Sigmoid colon (tissue), 7 donors: Measurements from ENCODE around the gene POTEJ. TPM values are rescaled to one million over a fixed set of nuclear protein-coding genes. Genes with fewer than 3 reads are reported as not detected.
"Not testable (repeated sequence)": the region's sequence is repeated elsewhere in the genome, so short reads cannot be mapped to it uniquely, and the experiment has no call there.

Experiments used
- DNase-seq: peaks from one replicate; pipeline ENCODE4 v3.0.0-alpha.2; 2019
- H3K27ac ChIP-seq, 4 donors: fragments of 200-600 bp; sonication (generic); one replicate each; pipeline ENCODE4 v1.5.1; 2016 to 2019; ENCODE audit warnings: mild to moderate bottlenecking in 1 of 4
- H3K27me3 ChIP-seq, 3 donors: fragments of 200-600 bp; sonication (generic); one replicate each; pipeline ENCODE4 v1.5.1; 2019; ENCODE audit warnings: mild to moderate bottlenecking in 1 of 3
- H3K36me3 ChIP-seq, 4 donors: fragments of 200-600 bp; sonication (generic); one replicate each; pipeline ENCODE4 v1.5.1; 2016 to 2019
- H3K4me1 ChIP-seq, 4 donors: fragments of 200-600 bp; sonication (generic); one replicate each; pipeline ENCODE4 v1.5.1; 2017 to 2019
- H3K4me3 ChIP-seq, 4 donors: fragments of 200-600 bp; sonication (generic); one replicate each; pipeline ENCODE4 v1.5.1; 2017 to 2019; ENCODE audit warnings: mild to moderate bottlenecking in 2 of 4, moderate library complexity in 1 of 4
- H3K9me3 ChIP-seq, 4 donors: fragments of 200-600 bp in 3 of 4; sonication (generic) in 3 of 4; one replicate each; pipeline versions ENCODE4 v1.5.1 to v1.6.1; 2013 to 2019
- WGBS, 2 donors: extraction: QIAGEN DNeasy Blood & Tissue Kit; methylation state at CpG; one replicate each; pipeline ENCODE4 v1.1.7; 2013; 5-methylcytosine and 5-hydroxymethylcytosine counted together
- intact Hi-C: fragments of 100-400 bp; cut with DNase I; formaldehyde crosslinking; loops from one replicate; pipeline ENCODE4 v1.15.1; 2023
- polyA plus RNA-seq, 3 donors: library from polyadenylated mRNA; stranded (reverse); fragments of 200-250 nt; gene quantifications; one replicate each; pipeline ENCODE4 v1.2.3, GENCODE V29; 2013
- total RNA-seq, 4 donors: library from RNA; depleted of rRNA; stranded (reverse); fragments of >200 nt; gene quantifications; one replicate each; pipeline ENCODE4 v1.1.0, GENCODE V29; 2016
- donor health status: healthy with polysubstance abuse.
- donor health status: Bipolar disorder and iron deficiency.
- donor health status: healthy.

The POTEJ gene
- not detected for total RNA-seq
- under 1 TPM in 1 of 3 donors, not detected in 2; 0.01 TPM for polyA plus RNA-seq

- DNase-seq, H3K36me3 ChIP-seq, H3K4me3 ChIP-seq, H3K9me3 ChIP-seq, H3K27ac ChIP-seq, intact Hi-C loops, H3K4me1 ChIP-seq, H3K27me3 ChIP-seq: not testable (repeated sequence)
- 87% methylated on average over 4 of the region's 13 CpGs; no CpG with 5 or more reads in 1 of the 2 donors for WGBS, 2 donors
Measured at GRCh38 chr2:130611140-130611539, at the start of gene POTEJ. Gene POTEJ, plus strand, starts transcription at chr2:130611440. Its CDS starts 93 bp downstream, at chr2:130611533.

GRCh38 chr2:130566165-130566564, 45.1 kb upstream of the POTEJ start:
- H3K4me1 ChIP-seq, H3K36me3 ChIP-seq, H3K27me3 ChIP-seq, H3K9me3 ChIP-seq, H3K27ac ChIP-seq, intact Hi-C loops, DNase-seq, H3K4me3 ChIP-seq: not testable (repeated sequence)
- no CpG with 5 or more reads among the region's 4 CpGs for WGBS, 2 donors

- intact Hi-C loops, H3K27ac ChIP-seq, H3K9me3 ChIP-seq, H3K27me3 ChIP-seq, H3K4me3 ChIP-seq, H3K36me3 ChIP-seq, DNase-seq, H3K4me1 ChIP-seq: not testable (repeated sequence)
- WGBS, 2 donors = no CpG with 5 or more reads among the region's 3 CpGs
Measured at GRCh38 chr2:130571929-130572328, 39.3 kb upstream of the POTEJ start.

- H3K4me3 ChIP-seq, H3K27ac ChIP-seq, H3K9me3 ChIP-seq, H3K36me3 ChIP-seq, intact Hi-C loops, H3K4me1 ChIP-seq, H3K27me3 ChIP-seq: not testable (repeated sequence)
- DNase-seq = peak; percentile 26
- 82 to 91% methylated on average over 7 of the region's 13 CpGs for WGBS, 2 donors
Measured at GRCh38 chr2:130574230-130574629, 37.0 kb upstream of the POTEJ start.

DNA sequence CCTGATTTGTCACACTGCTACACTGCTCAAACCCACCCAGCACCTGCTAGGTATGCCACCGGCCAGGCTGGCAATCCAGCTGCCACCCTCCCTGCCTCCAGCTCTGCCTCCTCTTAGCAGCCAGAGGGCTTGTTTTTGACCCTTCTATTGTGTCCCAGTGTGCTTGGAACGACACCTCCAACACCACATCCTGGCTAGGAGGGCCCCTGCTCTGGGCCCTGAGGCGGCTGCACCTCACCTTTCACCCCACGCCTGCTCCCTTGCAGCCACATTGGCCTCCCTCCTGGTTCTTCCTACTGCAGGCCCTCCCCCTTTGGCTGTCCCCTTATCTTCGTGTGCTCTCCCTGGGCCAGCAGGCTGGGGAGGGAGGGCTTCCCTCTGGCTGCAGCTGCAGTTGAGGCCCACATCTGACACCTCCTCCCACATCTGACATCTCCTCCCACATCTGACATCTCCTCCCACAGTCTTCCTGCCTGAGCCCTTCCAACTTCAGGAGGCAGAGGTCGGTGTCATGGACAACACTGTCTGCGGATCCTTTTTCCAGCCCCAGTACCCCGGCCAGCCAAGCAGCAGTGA, 34.9 kb upstream of the POTEJ start:
- H3K27me3 ChIP-seq, H3K4me1 ChIP-seq, H3K9me3 ChIP-seq, DNase-seq, H3K36me3 ChIP-seq, H3K27ac ChIP-seq, intact Hi-C loops, H3K4me3 ChIP-seq: not testable (repeated sequence)
- no CpG with 5 or more reads among the region's 8 CpGs for whole genome bisulfite sequencing, 2 donors

DNA sequence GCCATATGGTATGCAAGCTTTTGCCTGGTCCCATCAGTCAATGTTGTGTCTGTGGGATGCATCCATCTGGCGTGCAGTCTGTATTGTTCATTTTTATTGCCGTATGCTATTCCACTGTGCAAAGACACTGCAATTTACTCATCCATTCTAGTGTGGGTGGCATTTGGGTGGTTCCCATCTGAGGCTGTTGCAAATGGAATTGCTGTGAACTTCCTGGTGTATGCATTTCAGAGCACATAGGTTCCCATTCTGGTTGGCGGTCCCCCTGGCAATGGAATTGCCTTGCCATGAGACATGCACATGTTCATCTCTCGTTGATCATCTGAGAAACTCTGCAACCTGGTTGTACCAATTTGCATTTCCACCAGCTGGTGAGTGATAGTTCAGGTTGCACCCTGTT, 33.7 kb upstream of the POTEJ start:
- H3K36me3 ChIP-seq, intact Hi-C loops: not testable (repeated sequence)

DNA sequence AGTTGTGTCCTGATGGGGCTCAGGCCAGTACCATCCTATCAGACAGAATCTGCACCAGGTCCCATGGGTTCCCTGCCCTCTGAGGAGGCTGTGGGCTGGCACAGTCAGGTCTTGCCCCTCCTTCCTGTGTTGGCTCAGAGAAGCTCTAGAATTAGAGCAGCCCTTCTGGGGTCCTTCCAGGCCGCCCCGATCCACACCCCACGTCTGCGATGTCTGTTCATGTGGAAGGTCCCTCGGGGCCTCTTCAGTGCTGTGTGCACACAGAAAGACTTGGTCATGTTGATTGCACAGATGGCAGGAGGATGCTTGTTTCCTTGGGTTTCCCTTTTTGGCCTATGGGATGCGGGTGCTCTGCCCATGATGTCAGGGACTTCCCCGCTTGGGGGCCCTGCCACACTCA, 32.1 kb upstream of the POTEJ start:
- WGBS, 2 donors = 87 to 94% methylated on average over 5 of the region's 7 CpGs
- H3K27me3 ChIP-seq, H3K4me3 ChIP-seq, H3K36me3 ChIP-seq, intact Hi-C loops, H3K27ac ChIP-seq, H3K4me1 ChIP-seq, H3K9me3 ChIP-seq: not testable (repeated sequence)
- DNase-seq = peak; percentile 37

More for the DNA sequence above, 33.7 kb upstream of the POTEJ start:
- not testable (repeated sequence) for H3K4me1 ChIP-seq, H3K4me3 ChIP-seq, H3K27ac ChIP-seq, H3K9me3 ChIP-seq, H3K27me3 ChIP-seq, DNase-seq
- WGBS, 2 donors = no CpG with 5 or more reads among the region's 4 CpGs

GRCh38 chr2:130581491-130581890, 29.7 kb upstream of the POTEJ start:
- H3K4me1 ChIP-seq, H3K27ac ChIP-seq, H3K27me3 ChIP-seq, intact Hi-C loops, H3K9me3 ChIP-seq, H3K36me3 ChIP-seq, DNase-seq, H3K4me3 ChIP-seq: not testable (repeated sequence)
- 92 to 94% methylated on average over 6 of the region's 7 CpGs for WGBS, 2 donors

DNA sequence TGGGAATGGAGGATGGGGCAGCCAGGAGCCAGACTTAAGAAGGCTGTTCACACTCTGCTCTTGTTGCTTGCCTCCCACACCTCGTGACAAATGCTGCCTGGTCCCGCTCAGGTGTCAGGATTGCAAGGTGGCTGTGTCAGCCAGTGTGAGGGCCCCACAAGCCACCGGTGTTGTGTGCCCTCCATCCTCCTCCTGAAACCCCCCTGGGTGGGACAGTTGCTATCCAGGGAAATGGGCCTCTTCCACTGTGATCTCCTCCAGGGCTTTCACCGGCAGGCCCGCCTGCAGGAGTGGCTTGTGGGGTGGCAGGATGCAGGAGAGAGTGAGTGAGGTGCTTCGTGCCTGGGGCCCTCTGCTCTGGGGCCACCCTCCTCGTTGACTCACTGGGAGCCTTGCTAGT, 28.3 kb upstream of the POTEJ start:
- WGBS, 2 donors = 82 to 95% methylated on average over 3 of the region's 7 CpGs
- H3K36me3 ChIP-seq, intact Hi-C loops, H3K27ac ChIP-seq, H3K4me3 ChIP-seq, H3K4me1 ChIP-seq, H3K27me3 ChIP-seq, H3K9me3 ChIP-seq: not testable (repeated sequence)
- peak; percentile 54 for DNase-seq

GRCh38 chr2:130583582-130583981, 27.7 kb upstream of the POTEJ start:
- H3K27me3 ChIP-seq, H3K27ac ChIP-seq, H3K36me3 ChIP-seq, H3K4me1 ChIP-seq, H3K9me3 ChIP-seq, DNase-seq, intact Hi-C loops, H3K4me3 ChIP-seq: not testable (repeated sequence)
- WGBS, 2 donors = 23 to 60% methylated on average over 4 of the region's 7 CpGs

GRCh38 chr2:130584726-130585125, 26.5 kb upstream of the POTEJ start:
- intact Hi-C loops, DNase-seq: not testable (repeated sequence)
- WGBS, 2 donors = 94 to 97% methylated on average over 2 of the region's 4 CpGs

GRCh38 chr2:130588688-130589458, 22.4 kb upstream of the POTEJ start:
- H3K9me3 ChIP-seq, H3K36me3 ChIP-seq, H3K4me1 ChIP-seq, intact Hi-C loops, DNase-seq, H3K4me3 ChIP-seq, H3K27ac ChIP-seq, H3K27me3 ChIP-seq: not testable (repeated sequence)
- no CpG with 5 or more reads among the region's 11 CpGs for WGBS, 2 donors

More at GRCh38 chr2:130584726-130585125, 26.5 kb upstream of the POTEJ start:
- not testable (repeated sequence) for H3K4me1 ChIP-seq, H3K27me3 ChIP-seq, H3K27ac ChIP-seq, H3K36me3 ChIP-seq, H3K4me3 ChIP-seq, H3K9me3 ChIP-seq

- intact Hi-C loops, H3K36me3 ChIP-seq, H3K4me3 ChIP-seq, H3K27me3 ChIP-seq, DNase-seq, H3K27ac ChIP-seq, H3K4me1 ChIP-seq, H3K9me3 ChIP-seq: not testable (repeated sequence)
- WGBS, 2 donors = 47 to 79% methylated on average over 5 of the region's 8 CpGs
Measured at GRCh38 chr2:130590170-130590841, 20.9 kb upstream of the POTEJ start.
